Neural progenitor cell (in vitro differentiated cells): ENCODE measurements around the gene ALG5.

Source experiments
- CTCF ChIP-seq: fragments of 200-600 bp; sonication (generic); IDR thresholded peaks from 2 replicates; pipeline ENCODE4 v1.5.1; 2017; ENCODE audit warnings: antibody characterized with exemption, mild to moderate bottlenecking
- EZH2 ChIP-seq: fragments of 200-600 bp; sonication (generic); IDR thresholded peaks from 2 replicates; pipeline ENCODE4 v1.6.1; 2017; ENCODE audit warnings: antibody characterized with exemption, mild to moderate bottlenecking, moderate library complexity
- EZH2phosphoT487 ChIP-seq: fragments of 200-600 bp; sonication (generic); IDR thresholded peaks from 2 replicates; pipeline ENCODE4 v1.6.1; 2017; ENCODE audit warnings: antibody characterized with exemption

GRCh38 chr13:37047032-37047431 lies 47.9 kb upstream of the ALG5 start:
- no peak for TF ChIP-seq CTCF
- no peak for TF ChIP-seq EZH2
- TF ChIP-seq EZH2phosphoT487: no peak
